Amygdala (tissue), 56 donors: ENCODE measurements around the gene MAGI2.

Experiments used
- DNase-seq, 56 donors: peaks; one replicate each; lab custom pipeline; 2025; lab: John Stamatoyannopoulos, UW

Gene MAGI2

DNA sequence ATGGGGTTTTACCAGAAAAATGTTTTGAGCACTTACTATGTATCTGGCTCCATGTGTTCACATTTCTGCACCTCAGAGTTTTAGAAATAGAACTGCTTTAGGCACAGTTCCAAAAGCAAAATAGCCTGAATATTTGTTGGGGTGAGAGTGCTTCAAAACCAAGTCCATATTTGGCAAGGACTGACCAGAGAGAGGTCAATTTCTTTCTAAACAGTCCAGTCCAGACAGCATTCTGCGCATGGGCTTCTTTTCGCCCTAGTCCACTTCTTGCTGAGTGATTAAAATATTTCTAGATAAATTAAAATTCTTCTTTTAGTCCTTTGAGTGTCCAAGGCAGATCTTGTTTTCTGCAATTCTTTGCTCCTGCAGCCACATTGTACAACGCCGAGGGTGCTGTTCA is 1227.9 kb downstream of the MAGI2 start:
- peak in 1 of 56 donors; percentile 1 for DNase-seq

DNA sequence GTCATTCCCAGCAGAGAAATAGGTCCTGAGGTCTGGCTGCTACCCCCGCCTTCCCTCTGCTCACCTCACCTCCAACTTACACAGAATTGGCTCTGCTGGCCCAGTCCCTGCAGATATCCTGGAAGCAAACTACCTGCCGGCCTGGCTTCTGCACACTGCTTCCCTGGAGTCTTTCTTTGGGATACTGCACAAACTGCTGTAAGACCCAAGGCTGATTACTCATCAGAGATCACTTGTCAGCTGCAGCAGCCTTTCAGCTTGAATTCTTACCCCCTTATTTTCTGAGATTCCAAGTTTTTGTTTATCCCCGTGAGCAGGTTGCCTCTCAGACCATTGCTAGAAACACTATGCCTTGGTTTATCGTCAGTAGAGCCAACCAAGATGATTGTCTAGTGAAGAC is 1228.5 kb downstream of the MAGI2 start:
- DNase-seq: no peak

DNA sequence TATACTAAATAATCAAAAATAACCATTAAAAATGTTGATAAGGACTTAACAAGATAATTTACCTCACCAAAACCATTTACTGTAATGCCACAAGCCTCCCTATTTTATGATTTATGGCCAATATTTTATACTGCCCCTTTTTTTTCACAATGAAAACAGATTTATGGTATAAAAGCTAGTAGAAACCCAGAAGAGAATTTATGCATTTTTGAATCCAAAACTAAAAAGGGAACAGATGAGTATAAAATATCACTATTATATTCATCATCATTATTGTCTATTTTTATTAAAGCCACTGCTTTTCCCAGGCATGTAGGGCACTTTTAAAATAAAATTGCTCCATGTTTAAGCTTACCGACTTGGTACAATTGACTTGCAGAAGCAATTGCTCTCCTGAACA is 1229.9 kb downstream of the MAGI2 start:
- DNase-seq: no peak

DNA sequence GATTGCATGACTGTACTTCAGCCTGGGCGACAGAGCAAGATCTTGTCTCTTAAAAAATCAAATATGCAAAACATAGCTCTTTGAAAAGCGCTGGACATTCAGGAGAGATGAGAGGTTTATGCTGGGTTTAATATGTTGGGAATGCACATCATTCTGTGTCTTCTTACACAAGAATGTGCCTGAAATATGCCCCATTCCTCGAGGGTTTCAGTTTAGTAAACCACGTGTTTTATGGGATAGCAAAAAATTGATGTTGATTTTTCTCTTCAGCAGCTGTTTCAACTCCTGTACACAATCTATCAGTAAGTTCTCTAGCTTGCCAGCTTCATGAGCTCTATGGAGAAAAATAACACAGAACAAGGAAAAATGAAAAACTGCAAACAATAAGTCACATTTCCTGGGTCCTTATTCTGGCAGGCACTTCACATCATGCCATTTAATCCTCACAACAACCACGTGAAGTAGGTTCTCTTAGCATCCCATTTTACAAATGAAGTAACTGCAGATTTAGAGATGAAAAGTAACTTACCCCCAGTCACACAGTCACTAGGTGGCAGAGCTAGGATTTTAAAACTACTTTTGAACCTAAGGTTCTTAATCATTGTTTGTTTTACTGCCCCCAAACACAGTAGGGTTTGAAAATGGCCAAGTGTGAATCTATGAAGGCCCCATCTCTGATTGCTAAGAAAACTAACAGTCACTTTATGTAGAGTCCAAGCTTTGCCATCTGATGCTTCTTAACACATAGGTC is 1231.3 kb downstream of the MAGI2 start:
- DNase-seq: no peak

DNA sequence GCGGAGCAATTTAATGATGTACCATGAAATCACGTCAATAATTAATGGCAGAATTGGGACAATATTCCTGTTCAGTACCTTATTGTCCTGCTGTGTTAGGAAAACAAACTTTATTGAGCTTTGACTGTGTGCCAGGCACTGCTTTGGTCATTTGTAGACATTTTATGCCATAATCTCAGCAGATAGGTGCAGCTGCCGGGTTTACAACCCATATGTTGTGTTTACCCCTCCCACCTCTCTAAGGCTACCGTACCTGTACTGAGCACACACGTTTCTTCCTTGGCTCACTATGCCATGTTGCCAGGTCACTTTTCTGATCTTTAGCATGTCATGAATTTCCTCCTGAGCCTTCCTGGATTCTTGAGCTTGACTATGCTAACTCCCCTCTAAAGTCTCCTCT is 1232.7 kb downstream of the MAGI2 start:
- no peak for DNase-seq

DNA sequence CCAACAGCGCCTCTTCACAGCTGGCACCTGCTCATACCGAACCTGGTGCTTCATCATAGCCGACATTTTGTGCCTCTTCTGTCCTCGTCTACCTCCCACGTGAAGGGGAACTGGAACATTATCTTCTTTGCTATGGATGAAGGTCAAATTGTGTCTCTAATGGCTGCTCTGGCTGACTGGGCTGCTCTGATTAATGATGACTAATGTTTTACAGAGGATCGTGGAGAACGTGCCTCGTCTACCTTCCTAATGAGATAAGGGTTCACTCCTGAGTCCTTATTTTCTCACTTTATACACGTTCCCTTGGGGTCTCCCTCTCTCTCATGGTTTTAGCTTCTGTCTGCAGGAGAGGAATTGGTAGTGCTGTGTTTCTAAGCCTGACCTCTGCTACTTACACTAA is 1234.6 kb downstream of the MAGI2 start:
- DNase-seq: no peak

DNA sequence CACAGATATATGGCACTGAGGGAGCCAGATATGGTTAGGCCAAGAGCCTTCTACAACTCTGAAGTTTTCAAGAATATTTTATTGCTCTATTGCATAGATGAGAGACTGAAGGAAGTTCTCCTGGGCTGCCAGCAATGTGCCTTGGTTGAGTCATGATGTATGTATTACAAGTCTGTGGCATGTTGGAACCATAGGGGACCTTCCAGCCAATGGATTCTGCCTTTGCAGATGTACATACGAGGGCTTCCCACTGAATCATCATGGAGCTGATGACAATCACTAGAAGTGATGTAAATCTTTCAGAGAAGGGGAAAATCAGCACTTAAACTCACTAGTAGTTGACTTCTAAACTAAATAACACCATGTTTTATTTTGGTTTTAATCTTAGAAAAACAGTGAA is 1235.4 kb downstream of the MAGI2 start:
- DNase-seq: no peak

DNA sequence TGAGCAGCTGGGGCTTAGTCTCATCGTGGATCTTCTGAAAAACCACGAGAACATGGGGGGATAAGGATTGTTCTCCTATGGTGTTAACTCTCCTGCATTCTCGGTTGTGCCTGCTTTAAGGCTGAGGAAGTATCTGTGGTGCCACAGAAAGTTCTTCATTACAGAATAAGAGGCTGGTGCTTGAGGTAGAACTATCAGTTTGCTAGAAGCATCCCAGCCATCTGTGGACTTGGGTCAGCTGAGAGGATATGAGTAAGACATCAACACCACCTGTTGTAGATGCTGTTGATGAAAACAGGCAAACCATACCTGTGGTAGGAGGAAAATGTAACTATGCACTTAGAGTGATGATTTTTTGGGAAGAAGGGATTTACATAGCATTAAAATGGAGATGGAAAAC is 1238.3 kb downstream of the MAGI2 start:
- DNase-seq: no peak

DNA sequence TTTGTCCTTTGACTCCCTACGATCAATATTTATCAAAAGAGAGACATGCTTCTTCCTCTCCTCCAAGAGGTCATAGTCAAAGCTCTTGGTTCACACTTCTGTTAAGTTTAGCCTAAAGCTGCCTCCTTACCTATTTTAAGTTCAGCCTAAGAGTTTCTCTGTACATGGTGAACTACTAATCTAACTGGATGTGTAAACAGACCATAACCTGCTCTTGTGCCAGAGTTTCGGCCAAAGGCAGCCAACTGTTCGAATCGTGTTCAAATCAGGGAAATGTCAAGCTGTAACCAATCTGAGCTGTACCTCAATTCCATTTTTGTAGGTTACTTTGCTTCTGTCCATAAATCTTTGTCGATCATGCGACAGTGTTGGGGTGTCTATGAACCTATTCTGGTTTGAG is 1240.1 kb downstream of the MAGI2 start:
- DNase-seq: no peak

DNA sequence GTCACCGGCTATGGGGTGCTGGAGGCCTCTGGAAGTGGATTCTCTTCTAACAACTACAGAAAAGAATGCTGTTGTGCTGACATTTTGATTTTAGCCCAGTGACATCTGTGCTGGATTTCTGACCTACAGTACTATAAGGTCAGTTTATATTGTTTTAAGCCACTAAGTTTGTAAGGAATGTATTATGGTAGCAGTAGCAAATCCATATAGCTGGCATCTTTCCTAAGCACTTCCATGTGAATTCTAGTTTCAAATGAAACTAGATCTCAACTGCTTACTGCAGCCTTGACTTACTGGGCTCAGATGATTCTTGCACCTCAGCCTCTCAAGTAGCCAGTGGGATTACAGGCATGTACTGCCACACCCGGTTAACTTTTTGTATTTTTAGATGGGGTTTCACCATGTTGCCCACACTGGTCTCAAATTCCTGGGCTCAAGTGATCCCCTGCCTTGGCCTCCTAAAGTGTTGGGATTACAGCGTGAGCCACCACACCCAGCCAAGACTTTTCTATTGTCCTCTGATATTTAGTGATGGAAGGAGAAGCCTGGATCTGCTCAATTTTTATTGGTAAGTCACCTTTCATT is 1240.9 kb downstream of the MAGI2 start:
- DNase-seq: no peak

DNA sequence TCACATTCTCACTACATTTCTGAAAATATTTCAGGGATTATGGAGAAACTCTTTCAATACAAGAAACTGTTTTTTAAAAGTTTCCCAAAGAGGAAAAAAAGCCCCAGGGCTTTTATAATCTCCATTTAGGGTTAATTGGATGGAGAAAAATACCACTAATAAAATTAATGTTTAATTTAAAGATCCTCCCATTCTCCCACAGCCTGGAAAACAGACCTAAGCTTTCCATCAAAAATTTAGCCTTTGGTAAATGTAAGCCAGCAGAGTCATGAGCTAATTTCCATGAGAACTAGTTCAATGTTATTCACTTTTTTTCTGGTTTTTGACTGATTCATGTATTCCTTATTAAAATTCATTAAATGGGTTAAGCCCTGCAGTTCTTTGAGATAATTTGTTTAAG is 1246.2 kb downstream of the MAGI2 start:
- no peak for DNase-seq

DNA sequence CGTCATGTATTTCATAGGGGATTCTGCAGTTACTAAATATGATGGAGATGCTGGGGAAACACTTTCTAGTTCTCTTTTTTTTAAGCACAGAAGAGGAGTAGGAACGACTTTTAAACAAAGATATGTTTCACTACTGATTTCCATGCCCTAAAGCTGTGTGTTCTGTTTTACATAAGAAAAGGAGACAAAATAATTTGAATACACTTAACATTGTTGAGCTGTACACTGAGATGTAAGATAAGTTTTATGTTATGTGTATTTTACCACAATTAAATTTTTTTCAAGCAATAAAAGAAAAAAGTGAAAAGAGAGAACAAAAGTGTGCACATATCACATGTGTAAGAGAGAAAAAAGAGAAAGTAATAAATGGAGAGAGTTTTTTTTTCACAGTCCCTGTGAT is 1246.7 kb downstream of the MAGI2 start:
- no peak for DNase-seq

DNA sequence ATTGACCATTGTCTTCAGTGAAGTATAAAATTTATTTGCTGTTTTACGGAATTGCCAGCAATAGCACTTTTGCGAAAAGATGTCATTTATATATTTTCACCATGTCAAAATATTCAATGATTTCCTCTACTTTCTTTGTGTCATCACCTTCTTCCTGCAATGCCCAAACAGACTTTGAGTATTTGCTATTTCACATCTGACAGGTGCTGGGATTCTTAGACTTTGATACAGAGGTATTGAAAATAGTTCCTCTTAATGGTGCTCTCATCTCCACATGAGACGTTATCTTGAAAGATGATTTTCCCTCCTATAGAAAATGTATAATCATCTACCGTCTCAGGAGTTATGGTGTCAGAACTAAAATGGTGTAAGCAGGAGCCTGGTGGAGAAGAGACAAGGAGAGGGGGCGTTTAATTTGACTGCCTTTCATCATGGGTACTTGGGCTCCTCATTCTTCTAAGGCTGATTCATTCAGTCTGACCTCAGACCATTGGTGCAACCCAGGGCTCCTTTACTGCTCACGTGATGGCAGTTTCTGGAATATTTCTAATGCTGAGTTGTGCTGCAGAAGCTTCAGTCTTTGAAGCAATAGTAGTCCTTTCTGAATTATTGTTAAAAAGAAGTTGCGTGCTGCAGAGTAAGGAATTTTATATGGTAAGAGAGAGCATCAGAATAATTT is 1250.3 kb downstream of the MAGI2 start:
- DNase-seq: no peak

DNA sequence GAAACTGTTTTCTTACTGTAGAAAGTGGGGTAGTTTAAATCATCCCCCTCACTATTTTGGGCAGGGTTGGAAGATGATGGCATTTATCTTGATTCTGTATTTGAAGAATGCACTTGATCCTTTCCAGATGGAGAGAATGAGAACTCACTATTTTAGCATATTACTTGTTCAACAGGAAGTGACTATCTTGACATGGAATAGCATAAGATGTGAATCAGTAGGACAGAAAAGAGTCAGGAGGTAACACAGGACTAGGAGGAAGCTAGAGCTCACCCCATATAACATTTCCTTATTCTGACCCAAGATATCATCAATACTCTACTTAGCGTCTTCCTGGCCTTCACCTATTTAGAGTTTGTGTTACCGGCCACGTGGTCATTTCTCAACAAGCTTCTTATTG is 1254.7 kb downstream of the MAGI2 start:
- no peak for DNase-seq

DNA sequence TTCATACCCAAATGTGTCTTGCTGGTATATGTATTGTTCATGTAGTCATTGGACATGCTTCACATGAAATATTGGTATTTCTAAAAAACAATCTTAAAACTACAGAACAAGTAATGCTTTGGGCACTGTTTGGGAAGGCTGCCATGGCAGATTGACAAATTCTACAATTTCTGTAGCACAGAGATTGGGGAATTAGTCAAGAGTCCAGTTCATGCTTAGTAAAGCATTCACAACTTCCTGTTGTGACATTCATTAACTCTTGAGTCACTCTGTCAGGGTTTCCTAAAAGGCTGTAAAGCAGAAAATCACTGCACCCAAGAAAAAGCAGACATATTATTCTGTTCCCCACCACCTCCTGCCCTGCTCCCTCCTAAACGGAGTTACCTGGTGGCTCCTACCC is 1256.0 kb downstream of the MAGI2 start:
- DNase-seq: no peak

DNA sequence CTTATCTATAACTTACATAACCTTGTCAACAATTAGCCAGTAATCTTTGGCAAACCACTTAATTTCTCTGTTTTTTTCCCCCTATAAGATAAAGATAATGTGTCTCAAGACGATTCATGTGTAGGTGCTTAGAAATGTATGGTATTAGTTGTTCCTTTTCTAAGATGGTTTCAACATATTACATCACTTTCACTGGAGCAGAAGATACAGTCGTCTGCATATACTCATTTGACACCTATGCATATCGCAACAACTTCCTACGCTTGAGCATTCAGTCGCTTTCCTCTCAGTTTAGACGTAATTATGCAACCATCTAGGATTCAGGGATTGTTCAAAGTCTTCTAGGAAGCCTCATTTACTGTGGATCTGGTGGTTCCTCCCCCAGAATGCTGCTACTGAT is 1258.2 kb downstream of the MAGI2 start:
- DNase-seq: no peak

DNA sequence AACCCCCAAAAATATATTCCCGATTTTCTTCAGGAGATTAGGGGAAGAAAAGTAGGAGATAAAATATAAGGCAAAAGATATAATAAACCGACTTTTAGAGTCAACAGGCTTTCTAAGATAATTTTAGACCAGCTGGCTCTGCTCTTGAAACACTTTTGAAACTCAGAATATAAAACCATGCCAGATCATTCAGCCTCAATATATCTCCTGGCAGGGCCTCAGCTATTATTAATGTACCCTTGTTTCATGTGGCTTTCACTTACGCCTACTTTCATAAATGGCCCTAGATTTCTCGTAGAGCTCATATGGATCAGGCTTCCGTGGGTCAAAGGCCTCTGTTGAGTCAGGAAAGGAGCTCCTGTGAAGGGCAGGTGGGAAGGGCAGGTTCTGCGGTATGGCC is 1258.9 kb downstream of the MAGI2 start:
- no peak for DNase-seq

DNA sequence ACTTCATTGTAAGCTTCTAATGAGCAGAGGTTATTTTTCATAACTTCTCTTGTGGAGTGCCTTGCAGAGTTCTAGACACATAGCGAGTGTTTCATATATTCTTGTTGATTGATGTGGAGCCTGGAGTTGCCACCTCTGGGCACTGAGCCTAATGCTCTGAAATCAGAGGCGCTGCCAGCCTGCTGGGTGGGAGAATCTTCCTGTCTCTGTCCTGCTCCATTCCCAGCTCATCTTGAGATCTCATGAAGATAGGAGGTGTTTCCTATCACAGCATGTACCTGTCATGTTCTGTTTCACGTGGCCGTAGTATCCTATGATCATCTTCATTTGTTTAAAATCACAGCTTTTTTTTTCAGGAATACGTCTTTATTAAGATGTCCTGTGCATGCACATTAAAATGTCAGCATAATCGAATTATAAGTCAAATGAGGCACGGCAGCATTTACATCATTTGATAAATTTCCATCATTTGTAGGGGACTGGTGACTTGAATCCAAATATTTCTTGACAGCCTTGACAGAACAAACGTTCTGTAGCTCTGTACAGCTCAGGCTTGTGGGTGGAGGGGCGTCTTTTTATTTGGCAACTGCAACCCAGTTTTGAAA is 1261.9 kb downstream of the MAGI2 start:
- DNase-seq: no peak

DNA sequence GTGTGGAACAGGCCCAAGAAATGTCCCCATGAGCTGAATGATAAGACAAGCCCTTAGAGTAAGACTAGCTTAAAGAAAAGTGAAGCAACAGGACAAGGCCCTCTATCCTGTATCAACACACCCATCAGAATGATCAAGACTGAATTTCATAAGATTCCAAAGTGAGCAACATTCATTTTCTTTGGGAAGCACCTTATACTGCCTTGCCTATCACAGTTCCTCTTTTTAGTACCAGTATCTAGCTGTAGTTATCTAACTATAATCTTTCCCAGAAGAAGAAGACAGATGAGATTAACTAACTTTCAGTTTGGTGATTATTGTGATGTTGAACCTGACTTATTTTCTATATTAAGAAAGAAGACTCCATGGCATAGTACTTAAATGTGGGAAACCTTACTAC is 1263.7 kb downstream of the MAGI2 start:
- DNase-seq: no peak

DNA sequence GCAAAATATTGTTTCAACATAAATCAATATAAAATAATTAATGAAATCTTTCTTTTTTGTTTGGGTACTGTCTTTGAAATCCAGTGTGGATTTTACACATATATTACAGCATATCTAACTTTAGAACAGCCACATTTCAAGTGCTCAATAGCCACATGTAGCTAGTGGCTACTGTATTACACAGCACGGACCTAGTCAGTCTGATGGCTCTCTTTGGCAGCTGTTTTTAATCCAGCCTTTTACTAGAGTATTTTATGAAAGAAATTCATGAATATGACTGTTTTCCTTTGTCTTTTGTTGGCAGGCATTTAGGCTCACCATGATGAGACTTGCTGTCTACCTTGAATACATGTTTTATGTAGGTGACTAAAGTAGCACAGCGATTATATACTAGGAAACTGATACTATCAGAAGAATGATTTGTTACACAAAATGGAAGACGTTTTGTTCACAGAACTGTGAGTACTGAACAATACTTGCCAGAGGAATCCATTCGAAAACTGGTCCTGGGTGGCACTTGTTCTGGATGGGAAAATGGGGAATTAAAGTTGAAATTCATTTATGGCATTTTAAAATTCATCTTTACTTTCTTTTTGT is 1268.2 kb downstream of the MAGI2 start:
- no peak for DNase-seq

DNA sequence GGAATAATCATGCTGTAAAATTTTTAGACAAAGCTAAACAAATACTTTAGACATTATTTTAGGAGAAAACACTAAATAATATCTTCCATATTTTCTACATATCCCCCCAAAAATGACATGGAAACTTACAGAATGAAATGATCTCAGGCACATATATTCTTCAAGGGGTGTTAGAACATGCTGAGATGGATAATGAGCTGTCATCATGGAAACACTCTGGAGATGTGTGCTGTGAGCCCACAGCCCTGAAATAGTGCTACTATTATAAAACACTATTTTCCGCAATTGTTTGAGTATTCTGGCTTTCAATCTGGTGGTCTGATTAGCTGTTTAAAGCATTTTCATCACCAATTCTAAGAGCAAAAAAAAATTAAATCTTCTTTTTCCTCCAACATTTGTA is 1269.2 kb downstream of the MAGI2 start:
- no peak for DNase-seq
